H1 (cell line): Measurements from ENCODE around the gene SSU72. TPM values are rescaled to one million over a fixed set of nuclear protein-coding genes. Genes with fewer than 3 reads are reported as not detected.

Experiments used
- CTCF ChIA-PET: fragments of 300-600 bp; sonication (Branson Sonifier 250); formaldehyde crosslinking; loops from one replicate; lab custom pipeline; 2021; ENCODE audit not compliant: partially characterized antibody; lab: Charles Lee
- POLR2A ChIA-PET: fragments of 300-600 bp; sonication (Branson Sonifier 250); formaldehyde crosslinking; loops from one replicate; lab custom pipeline; 2021; ENCODE audit warnings: inconsistent platforms; ENCODE audit not compliant: partially characterized antibody; lab: Charles Lee
- DNase-seq, 2 experiments: peaks; one replicate each; pipeline versions ENCODE4 v3.0.0 to v3.0.0-alpha.2; 2010 to 2022; ENCODE audit warnings: low spot score in 2 of 2, low read depth in 1 of 2, mixed read lengths in 1 of 2
- FAIRE-seq: peaks from 2 replicates; lab custom pipeline; 2011; peaks lifted over from hg19 to GRCh38; lab: Jason Lieb, UNC
- H2AFZ ChIP-seq: 2 replicates; pipeline ENCODE4 v1.8.1; 2012; ENCODE audit warnings: low read length, inconsistent platforms
- H2AK5ac ChIP-seq: 2 replicates; pipeline ENCODE4 v1.6.1; 2013; ENCODE audit warnings: low read depth, low read length
- H2BK120ac ChIP-seq: replicated peaks from 2 replicates; pipeline ENCODE3; 2013; ENCODE audit warnings: low read depth, low read length, inconsistent platforms
- H2BK12ac ChIP-seq: 2 replicates; pipeline ENCODE4 v1.6.1; 2013; ENCODE audit warnings: low read depth, low read length
- H2BK15ac ChIP-seq: 2 replicates; pipeline ENCODE4 v1.6.1; 2013; ENCODE audit warnings: low read length
- H2BK20ac ChIP-seq: 2 replicates; pipeline ENCODE4 v1.6.1; 2013; ENCODE audit warnings: low read length
- H2BK5ac ChIP-seq: 2 replicates; pipeline ENCODE4 v1.6.1; 2013; ENCODE audit warnings: low read depth, low read length
- H3K14ac ChIP-seq: 2 replicates; pipeline ENCODE4 v1.6.1; 2013; ENCODE audit warnings: inconsistent platforms; ENCODE audit not compliant: insufficient read length
- H3K18ac ChIP-seq: 2 replicates; pipeline ENCODE4 v1.6.1; 2013; ENCODE audit warnings: low read length; ENCODE audit errors: extremely low read depth
- H3K23ac ChIP-seq: 2 replicates; pipeline ENCODE4 v1.6.1; 2013; ENCODE audit warnings: inconsistent platforms; ENCODE audit not compliant: insufficient read length
- H3K23me2 ChIP-seq: 2 replicates; pipeline ENCODE4 v1.6.1; 2013; ENCODE audit warnings: low read depth, low read length
- H3K27ac ChIP-seq: 2 replicates; pipeline ENCODE4 v1.6.1; 2011; ENCODE audit warnings: low read depth, low read length, inconsistent platforms
- H3K27me3 ChIP-seq, 4 experiments: replicated peaks in 1 of 4; 1 replicate in 1 of 4; 2 replicates in 3 of 4; pipeline versions ENCODE4 v1.6.1 to v1.8.1; 2011 to 2013; ENCODE audit warnings: low read length in 3 of 4, mild to moderate bottlenecking in 3 of 4, inconsistent platforms in 2 of 4, mixed read lengths in 2 of 4, moderate library complexity in 1 of 4; ENCODE audit not compliant: control insufficient read depth in 3 of 4, insufficient read depth in 3 of 4; ENCODE audit errors: extremely low read depth in 1 of 4
- H3K36me3 ChIP-seq, 4 experiments: 2 replicates each; pipeline versions ENCODE4 v1.6.1 to v1.8.1; 2011 to 2013; ENCODE audit warnings: mild to moderate bottlenecking in 4 of 4, low read length in 3 of 4, moderate library complexity in 2 of 4, control low read depth in 1 of 4, inconsistent platforms in 1 of 4; ENCODE audit not compliant: insufficient read depth in 4 of 4, control insufficient read depth in 2 of 4
- H3K4ac ChIP-seq: replicated peaks from 2 replicates; pipeline ENCODE3; 2013; ENCODE audit warnings: low read length, low read depth, mixed read lengths, inconsistent platforms; ENCODE audit not compliant: insufficient read length
- H3K4me1 ChIP-seq, 4 experiments: replicated peaks in 1 of 4; 1 replicate in 1 of 4; 2 replicates in 3 of 4; pipeline versions ENCODE4 v1.6.1 to v1.8.1; 2011 to 2013; ENCODE audit warnings: low read length in 3 of 4, inconsistent platforms in 2 of 4, mixed read lengths in 1 of 4; ENCODE audit not compliant: insufficient read depth in 4 of 4, control insufficient read depth in 3 of 4
- H3K4me2 ChIP-seq, 2 experiments: 2 replicates each; pipeline versions ENCODE4 v1.6.1 to v1.8.1; 2011 to 2013; ENCODE audit warnings: low read depth in 2 of 2, low read length in 2 of 2, control low read depth in 1 of 2, inconsistent platforms in 1 of 2, mild to moderate bottlenecking in 1 of 2; ENCODE audit not compliant: insufficient read depth in 1 of 2
- H3K4me3 ChIP-seq, 4 experiments: fragments of 200-600, 300-600 bp in 1 of 4; sonication (generic), shearing (Covaris generic), sonication (Bioruptor Twin) in 1 of 4; 2 replicates each; pipeline versions ENCODE4 v1.5.1 to v1.8.1; 2011 to 2016; ENCODE audit warnings: low read length in 4 of 4, low read depth in 3 of 4, control low read depth in 2 of 4, inconsistent platforms in 2 of 4, mild to moderate bottlenecking in 2 of 4, mixed read lengths in 1 of 4, moderate library complexity in 1 of 4; ENCODE audit not compliant: insufficient read depth in 2 of 4; ENCODE audit errors: extremely low read depth in 1 of 4
- H3K56ac ChIP-seq: replicated peaks from 2 replicates; pipeline ENCODE3; 2013; ENCODE audit warnings: low read depth, mild to moderate bottlenecking, mixed read lengths, low read length, inconsistent platforms; ENCODE audit not compliant: insufficient read length
- H3K79me1 ChIP-seq: 2 replicates; pipeline ENCODE4 v1.6.1; 2013; ENCODE audit warnings: low read depth, low read length, control low read depth
- H3K79me2 ChIP-seq, 2 experiments: 2 replicates each; pipeline versions ENCODE4 v1.6.1 to v1.8.1; 2012 to 2013; ENCODE audit warnings: low read length in 2 of 2, mild to moderate bottlenecking in 2 of 2, inconsistent platforms in 1 of 2; ENCODE audit not compliant: insufficient read depth in 2 of 2, control insufficient read depth in 1 of 2
- H3K9ac ChIP-seq, 4 experiments: replicated peaks in 1 of 4; 1 replicate in 1 of 4; 2 replicates in 3 of 4; pipeline versions ENCODE4 v1.6.1 to v1.8.1; 2011 to 2013; ENCODE audit warnings: low read depth in 3 of 4, low read length in 3 of 4, control low read depth in 2 of 4, mild to moderate bottlenecking in 2 of 4, moderate library complexity in 2 of 4, inconsistent platforms in 1 of 4; ENCODE audit errors: extremely low read depth in 1 of 4
- H3K9me3 ChIP-seq, 2 experiments: 2 replicates each; pipeline versions ENCODE4 v1.6.1 to v1.8.1; 2012 to 2013; ENCODE audit warnings: mild to moderate bottlenecking in 2 of 2, moderate library complexity in 2 of 2, control low read depth in 1 of 2, inconsistent platforms in 1 of 2, low read depth in 1 of 2, low read length in 1 of 2, mixed read lengths in 1 of 2; ENCODE audit not compliant: insufficient read depth in 2 of 2
- H4K20me1 ChIP-seq, 2 experiments: replicated peaks in 1 of 2; 2 replicates each; pipeline versions ENCODE3 to v1.8.1; 2011 to 2013; ENCODE audit warnings: inconsistent platforms in 2 of 2, low read length in 2 of 2, mild to moderate bottlenecking in 1 of 2; ENCODE audit not compliant: insufficient read depth in 2 of 2, control insufficient read depth in 1 of 2
- H4K5ac ChIP-seq: 2 replicates; pipeline ENCODE4 v1.6.1; 2013; ENCODE audit warnings: low read length, low read depth, mixed read lengths, inconsistent platforms; ENCODE audit not compliant: insufficient read length
- H4K8ac ChIP-seq: 2 replicates; pipeline ENCODE4 v1.8.0; 2013; ENCODE audit warnings: mild to moderate bottlenecking, moderate library complexity, low read length, inconsistent platforms; ENCODE audit not compliant: insufficient read depth; ENCODE audit errors: extremely low read depth
- H4K91ac ChIP-seq: replicated peaks from 2 replicates; pipeline ENCODE3; 2013; ENCODE audit warnings: low read length, mixed read lengths, inconsistent platforms; ENCODE audit not compliant: insufficient read length
- FOSL1 ChIP-seq: IDR thresholded peaks from 2 replicates; pipeline ENCODE4 v1.6.1; 2011; ENCODE audit warnings: mild to moderate bottlenecking, low read depth, low read length, moderate library complexity; ENCODE audit not compliant: insufficient read depth
- GTF2F1 ChIP-seq: IDR thresholded peaks from 2 replicates; pipeline ENCODE4 v1.6.1; 2012; ENCODE audit warnings: low read depth, low read length, improper control_type of control experiment, borderline replicate concordance
- PHF8 ChIP-seq: fragments of 200-600 bp; sonication (generic); conservative IDR thresholded peaks from 2 replicates; pipeline ENCODE4 v1.7.1; 2012; ENCODE audit warnings: low read depth, mild to moderate bottlenecking, inconsistent platforms, low read length, moderate library complexity
- POU5F1 ChIP-seq: IDR thresholded peaks from 2 replicates; pipeline ENCODE4 v1.6.1; 2011; ENCODE audit warnings: low read depth, mild to moderate bottlenecking, low read length, moderate library complexity
- RBBP5 ChIP-seq: IDR thresholded peaks from 2 replicates; pipeline ENCODE4 v1.7.1; 2012; ENCODE audit warnings: low read depth, mild to moderate bottlenecking, inconsistent platforms, low read length, moderate library complexity, borderline replicate concordance
- SP2 ChIP-seq: IDR thresholded peaks from 2 replicates; pipeline ENCODE4 v1.6.1; 2012; ENCODE audit warnings: mild to moderate bottlenecking, low read length, inconsistent platforms
- SP4 ChIP-seq: IDR thresholded peaks from 2 replicates; pipeline ENCODE4 v1.6.1; 2012; ENCODE audit warnings: low read length, inconsistent platforms
- SRF ChIP-seq: IDR thresholded peaks from 2 replicates; pipeline ENCODE4 v1.6.1; 2011; ENCODE audit warnings: mild to moderate bottlenecking, low read depth, low read length, moderate library complexity
- WGBS, 2 experiments: shearing (Covaris generic) in 1 of 2; methylation state at CpG; one replicate each; pipeline versions ENCODE4 v1.1.6 to v1.1.7; 2013 to 2015; ENCODE audit warnings: low lambda C conversion rate in 2 of 2, mixed read lengths in 2 of 2, inconsistent platforms in 1 of 2, low coverage in 1 of 2, missing lambda C conversion rate in 1 of 2; ENCODE audit not compliant: insufficient replicate concordance in 2 of 2, insufficient coverage in 1 of 2, insufficient read length in 1 of 2; ENCODE audit errors: extremely low coverage in 1 of 2, missing lambda C conversion rate in 1 of 2; 5-methylcytosine and 5-hydroxymethylcytosine counted together
- polyA plus RNA-seq, 7 experiments: library from polyadenylated mRNA; depleted of rRNA in 3 of 7; stranded (reverse) in 5 of 7; unstranded in 2 of 7; fragments of >200 nt in 5 of 7; fragments of 200-250 nt in 2 of 7; gene quantifications; 1 replicate in 5 of 7; 2 replicates in 1 of 7; 4 replicates in 1 of 7; pipeline versions ENCODE4 v1.2.1 to v1.2.3, GENCODE V29; 2011 to 2013; ENCODE audit warnings: missing spikeins in 2 of 7, mixed read lengths in 2 of 7
- total RNA-seq: library from RNA; stranded (reverse); fragmentation: NEBNext Ultra II Directional; extraction: Animal tissue kit (Norgen Biotek cat#: 25700); gene quantifications from 2 replicates; pipeline ENCODE4 v1.2.1, GENCODE V29; 2021
- TF ChIP-seq, protein P1 (sequence below): IDR thresholded peaks from 2 replicates; pipeline ENCODE4 v1.6.1; 2011; ENCODE audit warnings: low read length, improper control_type of control experiment
- TF ChIP-seq, protein P2 (sequence below): IDR thresholded peaks from 2 replicates; pipeline ENCODE4 v1.6.1; 2012; ENCODE audit warnings: inconsistent platforms
- TF ChIP-seq, protein P3 (sequence below): IDR thresholded peaks from 2 replicates; pipeline ENCODE4 v1.6.1; 2012; ENCODE audit warnings: inconsistent platforms

SSU72 gene
- total and polyA plus RNA-seq, 2 of the 8 experiments (the other 6 are each of a cell fraction or from before 2014, with no cell fraction given), result 110 to 165 TPM

DNA sequence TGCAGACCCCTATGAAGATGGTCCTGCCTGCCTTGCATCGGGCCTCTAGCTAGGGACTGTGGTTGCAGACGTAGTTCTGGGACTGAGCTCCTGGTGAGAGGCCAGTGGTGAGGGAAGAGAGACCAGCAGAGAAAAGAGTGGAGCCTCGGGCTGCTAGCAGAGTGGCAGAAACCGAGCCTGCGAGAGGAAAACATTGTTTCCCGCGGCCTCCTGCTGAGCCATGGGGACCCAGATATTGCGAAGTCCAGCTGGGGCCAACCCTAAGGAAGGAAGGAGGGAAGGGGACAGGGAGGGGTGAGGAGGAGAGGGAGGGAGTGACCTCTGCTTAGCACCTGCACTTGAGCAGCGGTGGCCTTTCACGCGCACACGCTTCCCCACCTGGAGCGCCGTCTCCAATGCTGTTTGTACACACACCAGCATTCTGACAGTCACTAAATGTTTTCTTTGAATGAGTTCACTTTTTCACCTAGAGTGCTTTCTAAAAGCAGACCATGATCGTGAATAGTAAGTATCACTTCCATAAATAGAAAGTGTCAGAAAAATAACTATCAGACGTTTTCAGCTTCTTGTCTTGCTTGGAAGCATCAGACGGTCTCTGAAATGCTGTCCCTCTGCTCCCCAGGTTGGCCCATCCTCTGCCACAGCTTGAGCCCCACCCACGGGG lies 27.8 kb upstream of the SSU72 start:
- Histone ChIP-seq H3K4me3 (no peak overlapping the region), H2BK120ac (no peak overlapping the region), H3K23ac (no peak overlapping the region), H3K23me2 (peaks cover 16% of the 10 kb centered on the region; the same call in 1 of the 2 replicates), H3K4me2 (no peak overlapping the region), H3K36me3 (no peaks in the 10 kb centered on the region), H3K27ac (no peak overlapping the region), H4K5ac (no peak overlapping the region), H2BK5ac (no peak overlapping the region; the same call in 1 of the 2 replicates), H3K14ac (no peak overlapping the region), H2BK12ac (no peak overlapping the region), H4K91ac (no peak overlapping the region), H3K79me1 (no peaks in the 10 kb centered on the region), H3K79me2 (no peaks in the 10 kb centered on the region), H3K9ac (no peak overlapping the region), H2AK5ac (no peak overlapping the region), H3K18ac (no peak overlapping the region), H2AFZ (no peak overlapping the region), H3K4ac (no peak overlapping the region), H4K20me1 (peaks cover 2 to 6% of the 10 kb centered on the region in 2 experiments), H3K27me3 (peaks cover 13 to 41% (median 34%) of the 10 kb centered on the region in 4 experiments), H2BK15ac (no peak overlapping the region; the same call in 1 of the 2 replicates), H3K56ac (no peak overlapping the region), H4K8ac (no peak overlapping the region), H3K4me1 (peaks cover 0 to 18% (median 12%) of the 10 kb centered on the region in 4 experiments; a peak in 6 of 7 replicates), H3K9me3 (no peaks in the 10 kb centered on the region), H2BK20ac (no peak overlapping the region)
- WGBS, 2 experiments, result 80% methylated on average over 18 of the region's 18 CpGs; no CpG with 5 or more reads in 1 of the 2 experiments
- DNase-seq, result no peak
- POLR2A ChIA-PET, result interaction anchor here (1.5 to 2.5 kb wide), 3 partner anchors 9 to 26 kb away, joined by 3 to 14 read pairs (median 5); partner anchors contain the start of gene MIB2
- no peak for FAIRE-seq
- CTCF ChIA-PET, result interaction anchor here (0.8 to 2.0 kb wide), 4 partner anchors 12 to 18 kb away, joined by 3 to 8 read pairs (median 6); no protein-coding TSS in a partner anchor
- TF ChIP-seq SRF (no peak), SP2 (no peak), POU5F1 (no peak), GTF2F1 (no peak), PHF8 (no peak), SP4 (no peak), RBBP5 (no peak), FOSL1 (no peak)
- TF ChIP-seq, protein P1, sequence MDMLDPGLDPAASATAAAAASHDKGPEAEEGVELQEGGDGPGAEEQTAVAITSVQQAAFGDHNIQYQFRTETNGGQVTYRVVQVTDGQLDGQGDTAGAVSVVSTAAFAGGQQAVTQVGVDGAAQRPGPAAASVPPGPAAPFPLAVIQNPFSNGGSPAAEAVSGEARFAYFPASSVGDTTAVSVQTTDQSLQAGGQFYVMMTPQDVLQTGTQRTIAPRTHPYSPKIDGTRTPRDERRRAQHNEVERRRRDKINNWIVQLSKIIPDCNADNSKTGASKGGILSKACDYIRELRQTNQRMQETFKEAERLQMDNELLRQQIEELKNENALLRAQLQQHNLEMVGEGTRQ, result no peak
- TF ChIP-seq, protein P2, sequence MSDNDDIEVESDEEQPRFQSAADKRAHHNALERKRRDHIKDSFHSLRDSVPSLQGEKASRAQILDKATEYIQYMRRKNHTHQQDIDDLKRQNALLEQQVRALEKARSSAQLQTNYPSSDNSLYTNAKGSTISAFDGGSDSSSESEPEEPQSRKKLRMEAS, result no peak
- TF ChIP-seq, protein P3, sequence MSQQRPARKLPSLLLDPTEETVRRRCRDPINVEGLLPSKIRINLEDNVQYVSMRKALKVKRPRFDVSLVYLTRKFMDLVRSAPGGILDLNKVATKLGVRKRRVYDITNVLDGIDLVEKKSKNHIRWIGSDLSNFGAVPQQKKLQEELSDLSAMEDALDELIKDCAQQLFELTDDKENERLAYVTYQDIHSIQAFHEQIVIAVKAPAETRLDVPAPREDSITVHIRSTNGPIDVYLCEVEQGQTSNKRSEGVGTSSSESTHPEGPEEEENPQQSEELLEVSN, result no peak
